HepG2 (cell line): Measurements from ENCODE around the gene PLD1. TPM values are rescaled to one million over a fixed set of nuclear protein-coding genes. Genes with fewer than 3 reads are reported as not detected.

Source experiments
- ATAC-seq: fragments of 200-7000 bp; cut with Tn5 transposase; 3 replicates; pipeline ENCODE4 v1.9.1; 2020; ENCODE audit warnings: mild to moderate bottlenecking, moderate library complexity
- BruUV-seq: library from RNA; stranded (reverse); fragments of 400-500 nt; replicated peaks from 2 replicates; lab custom pipeline; 2021; lab: Mats Ljungman, UMichigan
- CTCF ChIA-PET: fragments of 300-600 bp; formaldehyde crosslinking; extraction: SDS; loops from one replicate; lab custom pipeline; 2021; ENCODE audit warnings: low total read pairs, inconsistent platforms, low intra/inter-chr PET ratio; lab: Yijun Ruan, JAX
- POLR2A ChIA-PET: fragments of 350-600 bp; sonication (Branson Sonifier 250); formaldehyde crosslinking; loops from one replicate; lab custom pipeline; 2020; ENCODE audit warnings: antibody characterized with exemption, inconsistent platforms; lab: Yijun Ruan, JAX
- DNase-seq: peaks from one replicate; pipeline ENCODE4 v3.0.0-alpha.2; 2015; ENCODE audit warnings: low spot score
- FAIRE-seq: peaks from 3 replicates; lab custom pipeline; 2011; peaks lifted over from hg19 to GRCh38; lab: Jason Lieb, UNC
- H2AFZ ChIP-seq: one replicate; pipeline ENCODE4 v1.6.1; 2011; ENCODE audit warnings: low read length, inconsistent platforms
- H3K27ac ChIP-seq: fragments of 300-600 bp; 3 replicates; pipeline ENCODE4 v1.8.0; 2011; ENCODE audit warnings: mixed run types, mild to moderate bottlenecking, mixed read lengths, low read length, inconsistent platforms; ENCODE audit not compliant: insufficient read depth; ENCODE audit errors: extremely low read length
- H3K27me3 ChIP-seq, 2 experiments: fragments of 200-600 bp in 1 of 2; 2 replicates in 1 of 2; 3 replicates in 1 of 2; pipeline versions ENCODE4 v1.6.0 to v1.8.0; 2011; ENCODE audit warnings: low read length in 2 of 2, mild to moderate bottlenecking in 2 of 2, moderate library complexity in 2 of 2, inconsistent platforms in 1 of 2; ENCODE audit not compliant: insufficient read depth in 2 of 2, control insufficient read depth in 1 of 2
- H3K36me3 ChIP-seq, 2 experiments: fragments of 200-600 bp in 1 of 2; replicated peaks in 1 of 2; 2 replicates in 1 of 2; 3 replicates in 1 of 2; pipeline versions ENCODE4 v1.5.1 to v1.8.0; 2011; ENCODE audit warnings: low read length in 2 of 2, inconsistent platforms in 1 of 2; ENCODE audit not compliant: insufficient read depth in 2 of 2, control insufficient read depth in 1 of 2
- H3K4me1 ChIP-seq: 2 replicates; pipeline ENCODE4 v1.5.1; 2012; ENCODE audit warnings: low read length, inconsistent platforms; ENCODE audit not compliant: insufficient read depth
- H3K4me2 ChIP-seq: 2 replicates; pipeline ENCODE4 v1.6.0; 2011; ENCODE audit warnings: low read depth, low read length, inconsistent platforms
- H3K4me3 ChIP-seq, 3 experiments: fragments of 200-600 bp in 1 of 3; sonication (generic), shearing (Covaris generic) in 1 of 3; replicated peaks in 1 of 3; 2 replicates each; pipeline ENCODE4 v1.5.1; 2011 to 2016; ENCODE audit warnings: low read length in 3 of 3, inconsistent platforms in 2 of 3, low read depth in 2 of 3, mild to moderate bottlenecking in 2 of 3, control low read depth in 1 of 3, mixed read lengths in 1 of 3; ENCODE audit not compliant: insufficient read depth in 1 of 3
- H3K79me2 ChIP-seq: one replicate; pipeline ENCODE4 v1.6.1; 2011; ENCODE audit warnings: low read length, inconsistent platforms; ENCODE audit not compliant: insufficient read depth
- H3K9ac ChIP-seq: 2 replicates; pipeline ENCODE4 v1.6.0; 2011; ENCODE audit warnings: mild to moderate bottlenecking, low read depth, low read length, inconsistent platforms; ENCODE audit not compliant: insufficient read depth
- H3K9me3 ChIP-seq: 2 replicates; pipeline ENCODE4 v1.5.1; 2012; ENCODE audit warnings: mild to moderate bottlenecking, low read length
- H4K20me1 ChIP-seq: 2 replicates; pipeline ENCODE4 v1.6.0; 2011; ENCODE audit warnings: inconsistent platforms, mild to moderate bottlenecking, low read length, moderate library complexity; ENCODE audit not compliant: insufficient read depth
- CEBPG ChIP-seq: IDR thresholded peaks from 2 replicates; pipeline ENCODE4 v1.6.1; 2016
- CHD4 ChIP-seq: fragments of 200-600 bp; sonication (generic); IDR thresholded peaks from 2 replicates; pipeline ENCODE4 v1.7.0; 2017; ENCODE audit warnings: mild to moderate bottlenecking, low read length, borderline replicate concordance
- IKZF1 ChIP-seq: fragments of 450-650 bp; IDR thresholded peaks from 2 replicates; pipeline ENCODE4 v1.7.1; 2016
- ZKSCAN8 ChIP-seq: IDR thresholded peaks from 2 replicates; pipeline ENCODE4 v1.6.1; 2016; ENCODE audit warnings: borderline replicate concordance, missing genetic modification reagents, missing compliant biosample characterization
- ZNF18 ChIP-seq: sonication (generic); formaldehyde crosslinking; IDR thresholded peaks from 2 replicates; pipeline ENCODE4 v1.8.0; 2022; ENCODE audit warnings: mild to moderate bottlenecking, missing genetic modification reagents; ENCODE audit not compliant: insufficient replicate concordance
- ZNF530 ChIP-seq: sonication (generic); formaldehyde crosslinking; IDR thresholded peaks from 2 replicates; pipeline ENCODE4 v1.5.0; 2020; ENCODE audit warnings: low read depth, mild to moderate bottlenecking, missing genetic modification reagents
- ZNF670 ChIP-seq: sonication (generic); formaldehyde crosslinking; IDR thresholded peaks from 2 replicates; pipeline ENCODE4 v1.8.0; 2022; ENCODE audit warnings: mild to moderate bottlenecking, missing genetic modification reagents, borderline replicate concordance
- WGBS: methylation state at CpG from one replicate; pipeline ENCODE4 v1.1.6; 2017; ENCODE audit warnings: low lambda C conversion rate; 5-methylcytosine and 5-hydroxymethylcytosine counted together
- in situ Hi-C: cut with HindIII; loops from 2 replicates; pipeline ENCODE4 v1.10.0; 2017; ENCODE audit warnings: low pct_unique_long_range_greater_than_20kb; ENCODE audit not compliant: extremely low pct_ligation_motif_present
- intact Hi-C: fragments of 100-400 bp; cut with micrococcal nuclease; formaldehyde crosslinking; loops from one replicate; pipeline ENCODE4 v1.10.0; 2022; ENCODE audit not compliant: unreplicated experiment
- polyA plus RNA-seq, 8 experiments: library from polyadenylated mRNA; depleted of rRNA in 3 of 8; stranded (reverse) in 7 of 8; unstranded in 1 of 8; fragments of >200 nt; fragmentation: Illumina TruSeq in 4 of 8; extraction: Trizol in 4 of 8; gene quantifications; 2 replicates each; pipeline versions ENCODE4 v1.2.1 to v1.2.3, GENCODE V29; 2011 to 2016; ENCODE audit warnings: low read depth in 4 of 8, missing spikeins in 1 of 8, mixed read lengths in 1 of 8; ENCODE audit not compliant: insufficient read depth in 1 of 8
- total RNA-seq, 5 experiments: library from RNA; depleted of rRNA; stranded (reverse); fragments of >200 nt; fragmentation: Illumina TruSeq; extraction: Trizol; gene quantifications; 2 replicates each; pipeline ENCODE4 v1.2.3, GENCODE V29; 2016; ENCODE audit warnings: low read depth in 1 of 5
- TF ChIP-seq, protein P1 (sequence below): sonication (generic); formaldehyde crosslinking; IDR thresholded peaks from 2 replicates; pipeline ENCODE4 v1.4.0; 2020; ENCODE audit warnings: missing genetic modification reagents

PLD1 gene
- total and polyA plus RNA-seq, 2 of the 13 experiments (the other 11 are each of a cell fraction or from before 2014, with no cell fraction given), result 27.1 to 59.4 TPM

- FAIRE-seq (no peak), ATAC-seq (no peak), DNase-seq (no peak)
- BruUV-seq, result no TSS peak
- Histone ChIP-seq H3K9me3 (no peaks in the 10 kb centered on the region), H2AFZ (no peak overlapping the region), H3K79me2 (peaks cover 25% of the 10 kb centered on the region), H3K27me3 (no peaks in the 10 kb centered on the region; a peak in 1 of 5 replicates), H3K4me2 (no peak overlapping the region), H4K20me1 (no peaks in the 10 kb centered on the region), H3K4me1 (peaks cover 46% of the 10 kb centered on the region), H3K9ac (no peak overlapping the region), H3K4me3 (no peak overlapping the region), H3K36me3 (no peaks in the 10 kb centered on the region), H3K27ac (no peak overlapping the region)
- TF ChIP-seq CHD4, result 0 out of 2 replicates have a peak, but pooled peaks have one; percentile 38
- TF ChIP-seq IKZF1, result no peak
- no peak for TF ChIP-seq ZKSCAN8
- TF ChIP-seq ZNF530, result no peak
- TF ChIP-seq ZNF670 (CRISPR knock-in tag), result no peak
- TF ChIP-seq CEBPG (CRISPR knock-in tag), result 0 out of 2 replicates have a peak, but pooled peaks have one; percentile 13
- TF ChIP-seq ZNF18 (CRISPR knock-in tag), result no peak
- TF ChIP-seq, protein P1, sequence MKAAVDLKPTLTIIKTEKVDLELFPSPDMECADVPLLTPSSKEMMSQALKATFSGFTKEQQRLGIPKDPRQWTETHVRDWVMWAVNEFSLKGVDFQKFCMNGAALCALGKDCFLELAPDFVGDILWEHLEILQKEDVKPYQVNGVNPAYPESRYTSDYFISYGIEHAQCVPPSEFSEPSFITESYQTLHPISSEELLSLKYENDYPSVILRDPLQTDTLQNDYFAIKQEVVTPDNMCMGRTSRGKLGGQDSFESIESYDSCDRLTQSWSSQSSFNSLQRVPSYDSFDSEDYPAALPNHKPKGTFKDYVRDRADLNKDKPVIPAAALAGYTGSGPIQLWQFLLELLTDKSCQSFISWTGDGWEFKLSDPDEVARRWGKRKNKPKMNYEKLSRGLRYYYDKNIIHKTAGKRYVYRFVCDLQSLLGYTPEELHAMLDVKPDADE, result no peak
- WGBS, result 68% methylated on average over 4 of the region's 4 CpGs
- CTCF ChIA-PET, result no interaction called here
- in situ Hi-C loops (no loop called here), intact Hi-C loops (no loop called here)
- POLR2A ChIA-PET, result interaction anchor here (0.6 to 1.2 kb wide), 2 partner anchors 8 to 224 kb away, joined by 3 to 4 read pairs; no protein-coding TSS in a partner anchor
These were observed 3.7 kb upstream of the PLD1 start for GRCh38 chr3:171813897-171814460.
